Loucy (cell line): ENCODE measurements around the gene PEX5L.

Source experiments
- CTCF ChIP-seq: fragments of 200-600 bp; sonication (generic); conservative IDR thresholded peaks from 2 replicates; pipeline ENCODE4 v1.5.1; 2014; ENCODE audit warnings: mild to moderate bottlenecking, antibody characterized with exemption, low read length
- EZH2phosphoT487 ChIP-seq: fragments of 200-600 bp; IDR thresholded peaks from 2 replicates; pipeline ENCODE4 v1.6.1; 2018; ENCODE audit warnings: antibody characterized with exemption, mild to moderate bottlenecking, moderate library complexity, borderline replicate concordance

- TF ChIP-seq CTCF (no peak), EZH2phosphoT487 (no peak)
Measured at GRCh38 chr3:179853176-179853575, 183.6 kb downstream of the PEX5L start.
